GM23338 (cell line): ENCODE data around the gene SRGAP3. TPM values are rescaled to one million over a fixed set of nuclear protein-coding genes. Genes with fewer than 3 reads are reported as not detected.

Experiments used
- ATAC-seq: fragments of 200-7000 bp; cut with Tn5 transposase; 3 replicates; pipeline ENCODE4 v1.9.1; 2020
- DNase-seq: peaks from one replicate; pipeline ENCODE4 v3.0.0-alpha.2; 2015; ENCODE audit warnings: low spot score
- H2AFZ ChIP-seq: fragments of 200-600 bp; sonication (generic); 2 replicates; pipeline ENCODE4 v1.8.0; 2016; ENCODE audit warnings: antibody characterized with exemption, mild to moderate bottlenecking, moderate library complexity
- H3F3A ChIP-seq: fragments of 200-600 bp; sonication (generic); replicated peaks from 2 replicates; pipeline ENCODE4 v1.8.0; 2017; ENCODE audit warnings: antibody characterized with exemption, mixed run types, low read depth
- H3K27ac ChIP-seq: fragments of 200-600 bp; sonication (generic); 2 replicates; pipeline ENCODE4 v1.6.1; 2016; ENCODE audit warnings: low read depth
- H3K27me3 ChIP-seq: fragments of 200-600 bp; sonication (generic); 2 replicates; pipeline ENCODE4 v1.8.0; 2016; ENCODE audit warnings: mild to moderate bottlenecking, mixed run types, moderate library complexity; ENCODE audit not compliant: insufficient read depth
- H3K36me3 ChIP-seq: fragments of 200-600 bp; sonication (generic); 2 replicates; pipeline ENCODE4 v1.8.0; 2016; ENCODE audit warnings: mild to moderate bottlenecking; ENCODE audit not compliant: insufficient read depth
- H3K4me1 ChIP-seq: fragments of 200-600 bp; sonication (generic); 2 replicates; pipeline ENCODE4 v1.8.0; 2016; ENCODE audit warnings: mild to moderate bottlenecking, moderate library complexity; ENCODE audit not compliant: insufficient read depth
- H3K4me2 ChIP-seq: fragments of 200-600 bp; sonication (generic); 2 replicates; pipeline ENCODE4 v1.7.1; 2017; ENCODE audit warnings: mixed run types
- H3K4me3 ChIP-seq: fragments of 200-600 bp; sonication (generic); 2 replicates; pipeline ENCODE4 v1.6.1; 2016; ENCODE audit warnings: mixed run types
- H3K79me2 ChIP-seq: fragments of 200-600 bp; sonication (generic); replicated peaks from 2 replicates; pipeline ENCODE4 v1.8.0; 2017; ENCODE audit warnings: mild to moderate bottlenecking; ENCODE audit not compliant: insufficient read depth
- H3K9me2 ChIP-seq: fragments of 200-600 bp; sonication (generic); 2 replicates; pipeline ENCODE4 v1.8.0; 2017; ENCODE audit not compliant: insufficient read depth
- H4K20me1 ChIP-seq: fragments of 200-600 bp; sonication (generic); replicated peaks from 2 replicates; pipeline ENCODE4 v1.8.0; 2017; ENCODE audit warnings: mild to moderate bottlenecking; ENCODE audit not compliant: insufficient read depth
- H3K27ac Mint-ChIP-seq: 2 replicates; pipeline ENCODE4 v1.8.0; 2020; ENCODE audit warnings: inconsistent platforms, mild to moderate bottlenecking, moderate library complexity, mixed read lengths
- H3K27me3 Mint-ChIP-seq: 3 replicates; pipeline ENCODE4 v1.8.0; 2022; ENCODE audit warnings: low read depth, mild to moderate bottlenecking, moderate library complexity, mixed read lengths, inconsistent platforms; ENCODE audit not compliant: insufficient read depth, poor library complexity
- H3K36me3 Mint-ChIP-seq: 3 replicates; pipeline ENCODE4 v1.8.0; 2021; ENCODE audit warnings: low read depth, mild to moderate bottlenecking, inconsistent platforms, moderate library complexity, mixed read lengths
- H3K4me1 Mint-ChIP-seq: 3 replicates; pipeline ENCODE4 v1.8.0; 2020; ENCODE audit warnings: mild to moderate bottlenecking, inconsistent platforms, mixed read lengths
- H3K4me3 Mint-ChIP-seq: 3 replicates; pipeline ENCODE4 v1.8.0; 2021; ENCODE audit warnings: moderate library complexity, mild to moderate bottlenecking, inconsistent platforms, mixed read lengths
- H3K9me3 Mint-ChIP-seq: 3 replicates; pipeline ENCODE4 v1.8.0; 2020; ENCODE audit warnings: moderate library complexity, mild to moderate bottlenecking, inconsistent platforms, mixed read lengths
- EZH2 ChIP-seq: fragments of 200-600 bp; sonication (generic); IDR thresholded peaks from one replicate; pipeline ENCODE4 v1.8.0; 2017; ENCODE audit warnings: antibody characterized with exemption, mild to moderate bottlenecking, low read depth; ENCODE audit not compliant: unreplicated experiment
- EZH2phosphoT487 ChIP-seq: fragments of 200-600 bp; sonication (generic); IDR thresholded peaks from one replicate; pipeline ENCODE4 v1.8.1; 2018; ENCODE audit warnings: antibody characterized with exemption; ENCODE audit not compliant: unreplicated experiment
- REST ChIP-seq: IDR thresholded peaks from one replicate; pipeline ENCODE4 v1.6.1; 2018; ENCODE audit warnings: antibody characterized with exemption; ENCODE audit not compliant: unreplicated experiment
- STAT1 ChIP-seq: IDR thresholded peaks from one replicate; pipeline ENCODE4 v1.6.1; 2016; ENCODE audit warnings: antibody characterized with exemption; ENCODE audit not compliant: unreplicated experiment
- ZNF114 ChIP-seq: fragments of 250-450 bp; sonication (Bioruptor Pico); IDR thresholded peaks from 2 replicates; pipeline ENCODE4 v1.5.0; 2020; ENCODE audit warnings: mild to moderate bottlenecking, moderate library complexity
- polyA plus RNA-seq: library from polyadenylated mRNA; unstranded; fragments of >200 nt; fragmentation: Nextera tagmentation; extraction: Ambion mirVana; gene quantifications from 2 replicates; pipeline ENCODE4 v1.2.1, GENCODE V29; 2016
- total RNA-seq: library from RNA; depleted of rRNA; stranded (reverse); fragments of >200 nt; shearing (Covaris generic); gene quantifications from 2 replicates; pipeline ENCODE4 v1.2.3, GENCODE V29; 2014
- TF ChIP-seq, protein P1 (sequence below): fragments of 250-450 bp; sonication (Bioruptor Pico); IDR thresholded peaks from 2 replicates; pipeline ENCODE4 v1.5.0; 2020; ENCODE audit warnings: mild to moderate bottlenecking, moderate library complexity

The SRGAP3 gene
- total and polyA plus RNA-seq, 2 experiments from 2014 or later, result 6.4 to 9.4 TPM

- TF ChIP-seq, protein P1, sequence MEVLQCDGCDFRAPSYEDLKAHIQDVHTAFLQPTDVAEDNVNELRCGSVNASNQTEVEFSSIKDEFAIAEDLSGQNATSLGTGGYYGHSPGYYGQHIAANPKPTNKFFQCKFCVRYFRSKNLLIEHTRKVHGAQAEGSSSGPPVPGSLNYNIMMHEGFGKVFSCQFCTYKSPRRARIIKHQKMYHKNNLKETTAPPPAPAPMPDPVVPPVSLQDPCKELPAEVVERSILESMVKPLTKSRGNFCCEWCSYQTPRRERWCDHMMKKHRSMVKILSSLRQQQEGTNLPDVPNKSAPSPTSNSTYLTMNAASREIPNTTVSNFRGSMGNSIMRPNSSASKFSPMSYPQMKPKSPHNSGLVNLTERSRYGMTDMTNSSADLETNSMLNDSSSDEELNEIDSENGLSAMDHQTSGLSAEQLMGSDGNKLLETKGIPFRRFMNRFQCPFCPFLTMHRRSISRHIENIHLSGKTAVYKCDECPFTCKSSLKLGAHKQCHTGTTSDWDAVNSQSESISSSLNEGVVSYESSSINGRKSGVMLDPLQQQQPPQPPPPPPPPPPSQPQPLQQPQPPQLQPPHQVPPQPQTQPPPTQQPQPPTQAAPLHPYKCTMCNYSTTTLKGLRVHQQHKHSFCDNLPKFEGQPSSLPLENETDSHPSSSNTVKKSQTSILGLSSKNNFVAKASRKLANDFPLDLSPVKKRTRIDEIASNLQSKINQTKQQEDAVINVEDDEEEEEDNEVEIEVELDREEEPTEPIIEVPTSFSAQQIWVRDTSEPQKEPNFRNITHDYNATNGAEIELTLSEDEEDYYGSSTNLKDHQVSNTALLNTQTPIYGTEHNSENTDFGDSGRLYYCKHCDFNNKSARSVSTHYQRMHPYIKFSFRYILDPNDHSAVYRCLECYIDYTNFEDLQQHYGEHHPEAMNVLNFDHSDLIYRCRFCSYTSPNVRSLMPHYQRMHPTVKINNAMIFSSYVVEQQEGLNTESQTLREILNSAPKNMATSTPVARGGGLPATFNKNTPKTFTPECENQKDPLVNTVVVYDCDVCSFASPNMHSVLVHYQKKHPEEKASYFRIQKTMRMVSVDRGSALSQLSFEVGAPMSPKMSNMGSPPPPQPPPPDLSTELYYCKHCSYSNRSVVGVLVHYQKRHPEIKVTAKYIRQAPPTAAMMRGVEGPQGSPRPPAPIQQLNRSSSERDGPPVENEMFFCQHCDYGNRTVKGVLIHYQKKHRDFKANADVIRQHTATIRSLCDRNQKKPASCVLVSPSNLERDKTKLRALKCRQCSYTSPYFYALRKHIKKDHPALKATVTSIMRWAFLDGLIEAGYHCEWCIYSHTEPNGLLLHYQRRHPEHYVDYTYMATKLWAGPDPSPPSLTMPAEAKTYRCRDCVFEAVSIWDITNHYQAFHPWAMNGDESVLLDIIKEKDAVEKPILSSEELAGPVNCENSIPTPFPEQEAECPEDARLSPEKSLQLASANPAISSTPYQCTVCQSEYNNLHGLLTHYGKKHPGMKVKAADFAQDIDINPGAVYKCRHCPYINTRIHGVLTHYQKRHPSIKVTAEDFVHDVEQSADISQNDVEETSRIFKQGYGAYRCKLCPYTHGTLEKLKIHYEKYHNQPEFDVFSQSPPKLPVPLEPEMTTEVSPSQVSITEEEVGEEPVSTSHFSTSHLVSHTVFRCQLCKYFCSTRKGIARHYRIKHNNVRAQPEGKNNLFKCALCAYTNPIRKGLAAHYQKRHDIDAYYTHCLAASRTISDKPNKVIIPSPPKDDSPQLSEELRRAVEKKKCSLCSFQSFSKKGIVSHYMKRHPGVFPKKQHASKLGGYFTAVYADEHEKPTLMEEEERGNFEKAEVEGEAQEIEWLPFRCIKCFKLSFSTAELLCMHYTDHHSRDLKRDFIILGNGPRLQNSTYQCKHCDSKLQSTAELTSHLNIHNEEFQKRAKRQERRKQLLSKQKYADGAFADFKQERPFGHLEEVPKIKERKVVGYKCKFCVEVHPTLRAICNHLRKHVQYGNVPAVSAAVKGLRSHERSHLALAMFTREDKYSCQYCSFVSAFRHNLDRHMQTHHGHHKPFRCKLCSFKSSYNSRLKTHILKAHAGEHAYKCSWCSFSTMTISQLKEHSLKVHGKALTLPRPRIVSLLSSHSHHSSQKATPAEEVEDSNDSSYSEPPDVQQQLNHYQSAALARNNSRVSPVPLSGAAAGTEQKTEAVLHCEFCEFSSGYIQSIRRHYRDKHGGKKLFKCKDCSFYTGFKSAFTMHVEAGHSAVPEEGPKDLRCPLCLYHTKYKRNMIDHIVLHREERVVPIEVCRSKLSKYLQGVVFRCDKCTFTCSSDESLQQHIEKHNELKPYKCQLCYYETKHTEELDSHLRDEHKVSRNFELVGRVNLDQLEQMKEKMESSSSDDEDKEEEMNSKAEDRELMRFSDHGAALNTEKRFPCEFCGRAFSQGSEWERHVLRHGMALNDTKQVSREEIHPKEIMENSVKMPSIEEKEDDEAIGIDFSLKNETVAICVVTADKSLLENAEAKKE (CRISPR knock-in tag), result no peak
- TF ChIP-seq REST, result no peak
- TF ChIP-seq STAT1, result no peak
- TF ChIP-seq EZH2phosphoT487, result no peak
Measured at GRCh38 chr3:9075762-9076161, 173.7 kb downstream of the SRGAP3 start (continued).

- no peaks in the 10 kb centered on the region for H3K9me3 Mint-ChIP-seq
- Histone ChIP-seq H3K4me1 (peaks cover 19% of the 10 kb centered on the region), H3K4me2 (no peak overlapping the region), H3K79me2 (no peaks in the 10 kb centered on the region), H3K27me3 (no peaks in the 10 kb centered on the region), H2AFZ (no peak overlapping the region), H3K36me3 (no peaks in the 10 kb centered on the region), H3F3A (no peaks in the 10 kb centered on the region), H3K27ac (no peak overlapping the region), H3K4me3 (no peak overlapping the region), H4K20me1 (no peaks in the 10 kb centered on the region), H3K9me2 (peaks cover under 1% of the 10 kb centered on the region; the same call in 1 of the 2 replicates)
- ATAC-seq, result no peak
- DNase-seq, result no peak
- peaks cover 11% of the 10 kb centered on the region for H3K27me3 Mint-ChIP-seq
- peaks cover 4% of the 10 kb centered on the region; the same call in 2 of the 3 replicates for H3K36me3 Mint-ChIP-seq
- H3K27ac Mint-ChIP-seq, result no peak overlapping the region
- peaks cover 22% of the 10 kb centered on the region for H3K4me1 Mint-ChIP-seq
- no peak overlapping the region for H3K4me3 Mint-ChIP-seq
- no peak for TF ChIP-seq EZH2
- TF ChIP-seq REST, result no peak
- no peak for TF ChIP-seq STAT1
- no peak for TF ChIP-seq ZNF114 (CRISPR knock-in tag)
- TF ChIP-seq EZH2phosphoT487, result no peak
Measured at GRCh38 chr3:9074079-9074478, 175.4 kb downstream of the SRGAP3 start.
